ENCODE results near the gene SCN5A. TPM values are rescaled to one million over a fixed set of nuclear protein-coding genes. Genes with fewer than 3 reads are reported as not detected.

The SCN5A gene
- total and polyA plus RNA-seq, 2 experiments from 2014 or later, result 10.2 to 10.6 TPM

DNA sequence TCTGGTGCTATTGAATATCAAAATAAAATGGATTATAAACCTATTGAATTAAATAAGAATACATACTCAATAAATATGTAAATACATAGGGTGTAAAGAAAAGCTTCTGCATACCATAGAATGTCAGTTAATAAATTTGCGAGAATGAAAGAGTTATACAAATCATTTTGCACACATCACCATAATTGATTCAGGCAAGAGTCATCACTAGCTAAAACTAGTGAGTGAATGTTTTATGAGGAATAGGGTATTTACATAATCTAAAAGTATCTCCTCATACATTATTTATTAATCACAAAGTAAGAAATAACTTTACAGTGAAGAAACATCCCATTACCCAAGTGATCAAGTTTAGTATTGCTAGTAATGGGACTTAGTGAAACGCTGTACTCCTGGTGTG, 139.8 kb downstream of the SCN5A start:
- Mint-ChIP-seq H3K9me3 (no peaks in the 10 kb centered on the region), H3K27me3 (ENCODE audit: insufficient read depth, low read depth, poor library complexity) (no peaks in the 10 kb centered on the region), H3K4me3 (no peak overlapping the region), H3K27ac (no peak overlapping the region), H3K36me3 (ENCODE audit: low read depth) (peaks cover 23% of the 10 kb centered on the region), H3K4me1 (no peaks in the 10 kb centered on the region)
- no peaks in the 10 kb centered on the region for H3K79me2 ChIP-seq (replicated peaks; ENCODE audit: insufficient read depth)
- no peaks in the 10 kb centered on the region for H3K4me1 ChIP-seq (ENCODE audit: insufficient read depth)
- peaks cover 5% of the 10 kb centered on the region; the same call in 1 of the 2 replicates for H4K20me1 ChIP-seq (replicated peaks; ENCODE audit: insufficient read depth)
- H2AFZ ChIP-seq, result no peak overlapping the region
- 0 out of 2 replicates have a peak, but pooled peaks cover 6% of the 10 kb centered on the region for H3K36me3 ChIP-seq (ENCODE audit: insufficient read depth)
- no peak overlapping the region for H3K27ac ChIP-seq (ENCODE audit: low read depth)
- H3F3A ChIP-seq (replicated peaks; ENCODE audit: low read depth), result no peaks in the 10 kb centered on the region
- no peak for DNase-seq (ENCODE audit: low spot score)
- ATAC-seq, result no peak
- no peak overlapping the region for H3K4me2 ChIP-seq
- TF ChIP-seq JUNB (IDR thresholded peaks at IDR 0.05; ENCODE audit: unreplicated experiment), result no peak
- TF ChIP-seq POLR2AphosphoS5 (IDR thresholded peaks at IDR 0.05; ENCODE audit: low read depth), result no peak
- no peak for TF ChIP-seq EZH2 (IDR thresholded peaks at IDR 0.05; ENCODE audit: low read depth, unreplicated experiment)
- TF ChIP-seq EZH2phosphoT487 (IDR thresholded peaks at IDR 0.05; ENCODE audit: unreplicated experiment), result no peak
- TF ChIP-seq, protein P1, sequence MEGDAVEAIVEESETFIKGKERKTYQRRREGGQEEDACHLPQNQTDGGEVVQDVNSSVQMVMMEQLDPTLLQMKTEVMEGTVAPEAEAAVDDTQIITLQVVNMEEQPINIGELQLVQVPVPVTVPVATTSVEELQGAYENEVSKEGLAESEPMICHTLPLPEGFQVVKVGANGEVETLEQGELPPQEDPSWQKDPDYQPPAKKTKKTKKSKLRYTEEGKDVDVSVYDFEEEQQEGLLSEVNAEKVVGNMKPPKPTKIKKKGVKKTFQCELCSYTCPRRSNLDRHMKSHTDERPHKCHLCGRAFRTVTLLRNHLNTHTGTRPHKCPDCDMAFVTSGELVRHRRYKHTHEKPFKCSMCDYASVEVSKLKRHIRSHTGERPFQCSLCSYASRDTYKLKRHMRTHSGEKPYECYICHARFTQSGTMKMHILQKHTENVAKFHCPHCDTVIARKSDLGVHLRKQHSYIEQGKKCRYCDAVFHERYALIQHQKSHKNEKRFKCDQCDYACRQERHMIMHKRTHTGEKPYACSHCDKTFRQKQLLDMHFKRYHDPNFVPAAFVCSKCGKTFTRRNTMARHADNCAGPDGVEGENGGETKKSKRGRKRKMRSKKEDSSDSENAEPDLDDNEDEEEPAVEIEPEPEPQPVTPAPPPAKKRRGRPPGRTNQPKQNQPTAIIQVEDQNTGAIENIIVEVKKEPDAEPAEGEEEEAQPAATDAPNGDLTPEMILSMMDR (conservative IDR thresholded peaks at IDR 0.05; ENCODE audit: low read depth in 2 of 2), result no peak
- TF ChIP-seq, protein P2, sequence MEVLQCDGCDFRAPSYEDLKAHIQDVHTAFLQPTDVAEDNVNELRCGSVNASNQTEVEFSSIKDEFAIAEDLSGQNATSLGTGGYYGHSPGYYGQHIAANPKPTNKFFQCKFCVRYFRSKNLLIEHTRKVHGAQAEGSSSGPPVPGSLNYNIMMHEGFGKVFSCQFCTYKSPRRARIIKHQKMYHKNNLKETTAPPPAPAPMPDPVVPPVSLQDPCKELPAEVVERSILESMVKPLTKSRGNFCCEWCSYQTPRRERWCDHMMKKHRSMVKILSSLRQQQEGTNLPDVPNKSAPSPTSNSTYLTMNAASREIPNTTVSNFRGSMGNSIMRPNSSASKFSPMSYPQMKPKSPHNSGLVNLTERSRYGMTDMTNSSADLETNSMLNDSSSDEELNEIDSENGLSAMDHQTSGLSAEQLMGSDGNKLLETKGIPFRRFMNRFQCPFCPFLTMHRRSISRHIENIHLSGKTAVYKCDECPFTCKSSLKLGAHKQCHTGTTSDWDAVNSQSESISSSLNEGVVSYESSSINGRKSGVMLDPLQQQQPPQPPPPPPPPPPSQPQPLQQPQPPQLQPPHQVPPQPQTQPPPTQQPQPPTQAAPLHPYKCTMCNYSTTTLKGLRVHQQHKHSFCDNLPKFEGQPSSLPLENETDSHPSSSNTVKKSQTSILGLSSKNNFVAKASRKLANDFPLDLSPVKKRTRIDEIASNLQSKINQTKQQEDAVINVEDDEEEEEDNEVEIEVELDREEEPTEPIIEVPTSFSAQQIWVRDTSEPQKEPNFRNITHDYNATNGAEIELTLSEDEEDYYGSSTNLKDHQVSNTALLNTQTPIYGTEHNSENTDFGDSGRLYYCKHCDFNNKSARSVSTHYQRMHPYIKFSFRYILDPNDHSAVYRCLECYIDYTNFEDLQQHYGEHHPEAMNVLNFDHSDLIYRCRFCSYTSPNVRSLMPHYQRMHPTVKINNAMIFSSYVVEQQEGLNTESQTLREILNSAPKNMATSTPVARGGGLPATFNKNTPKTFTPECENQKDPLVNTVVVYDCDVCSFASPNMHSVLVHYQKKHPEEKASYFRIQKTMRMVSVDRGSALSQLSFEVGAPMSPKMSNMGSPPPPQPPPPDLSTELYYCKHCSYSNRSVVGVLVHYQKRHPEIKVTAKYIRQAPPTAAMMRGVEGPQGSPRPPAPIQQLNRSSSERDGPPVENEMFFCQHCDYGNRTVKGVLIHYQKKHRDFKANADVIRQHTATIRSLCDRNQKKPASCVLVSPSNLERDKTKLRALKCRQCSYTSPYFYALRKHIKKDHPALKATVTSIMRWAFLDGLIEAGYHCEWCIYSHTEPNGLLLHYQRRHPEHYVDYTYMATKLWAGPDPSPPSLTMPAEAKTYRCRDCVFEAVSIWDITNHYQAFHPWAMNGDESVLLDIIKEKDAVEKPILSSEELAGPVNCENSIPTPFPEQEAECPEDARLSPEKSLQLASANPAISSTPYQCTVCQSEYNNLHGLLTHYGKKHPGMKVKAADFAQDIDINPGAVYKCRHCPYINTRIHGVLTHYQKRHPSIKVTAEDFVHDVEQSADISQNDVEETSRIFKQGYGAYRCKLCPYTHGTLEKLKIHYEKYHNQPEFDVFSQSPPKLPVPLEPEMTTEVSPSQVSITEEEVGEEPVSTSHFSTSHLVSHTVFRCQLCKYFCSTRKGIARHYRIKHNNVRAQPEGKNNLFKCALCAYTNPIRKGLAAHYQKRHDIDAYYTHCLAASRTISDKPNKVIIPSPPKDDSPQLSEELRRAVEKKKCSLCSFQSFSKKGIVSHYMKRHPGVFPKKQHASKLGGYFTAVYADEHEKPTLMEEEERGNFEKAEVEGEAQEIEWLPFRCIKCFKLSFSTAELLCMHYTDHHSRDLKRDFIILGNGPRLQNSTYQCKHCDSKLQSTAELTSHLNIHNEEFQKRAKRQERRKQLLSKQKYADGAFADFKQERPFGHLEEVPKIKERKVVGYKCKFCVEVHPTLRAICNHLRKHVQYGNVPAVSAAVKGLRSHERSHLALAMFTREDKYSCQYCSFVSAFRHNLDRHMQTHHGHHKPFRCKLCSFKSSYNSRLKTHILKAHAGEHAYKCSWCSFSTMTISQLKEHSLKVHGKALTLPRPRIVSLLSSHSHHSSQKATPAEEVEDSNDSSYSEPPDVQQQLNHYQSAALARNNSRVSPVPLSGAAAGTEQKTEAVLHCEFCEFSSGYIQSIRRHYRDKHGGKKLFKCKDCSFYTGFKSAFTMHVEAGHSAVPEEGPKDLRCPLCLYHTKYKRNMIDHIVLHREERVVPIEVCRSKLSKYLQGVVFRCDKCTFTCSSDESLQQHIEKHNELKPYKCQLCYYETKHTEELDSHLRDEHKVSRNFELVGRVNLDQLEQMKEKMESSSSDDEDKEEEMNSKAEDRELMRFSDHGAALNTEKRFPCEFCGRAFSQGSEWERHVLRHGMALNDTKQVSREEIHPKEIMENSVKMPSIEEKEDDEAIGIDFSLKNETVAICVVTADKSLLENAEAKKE (CRISPR knock-in tag; IDR thresholded peaks at IDR 0.05), result no peak
- no peaks in the 10 kb centered on the region for H3K9me2 ChIP-seq (ENCODE audit: insufficient read depth)
- no peak overlapping the region for H3K4me3 ChIP-seq
- H3K27me3 ChIP-seq (ENCODE audit: insufficient read depth), result no peaks in the 10 kb centered on the region
